Measurements from ENCODE around the gene HCST.

GRCh38 chr19:35925501-35925900, 23.2 kb downstream of the HCST start:
- TF ChIP-seq CTCF (IDR thresholded peaks at IDR 0.05): no peak
- TF ChIP-seq POLR2A (IDR thresholded peaks at IDR 0.05): no peak
